ENCODE data around the gene GSTM5.
"Not testable (repeated sequence)": the region's sequence is repeated elsewhere in the genome, so short reads cannot be mapped to it uniquely, and the experiment has no call there.

Gene GSTM5

GRCh38 chr1:109697861-109698260 lies 14.2 kb upstream of the GSTM5 start:
- DNase-seq = not testable (repeated sequence)

- not testable (repeated sequence) for DNase-seq
Measured at GRCh38 chr1:109702940-109703339, 9.1 kb upstream of the GSTM5 start.

- DNase-seq = no peak
Measured at GRCh38 chr1:109704173-109704572, 7.9 kb upstream of the GSTM5 start.

- no peak for DNase-seq
Measured at GRCh38 chr1:109705411-109705810, 6.6 kb upstream of the GSTM5 start.

- not testable (repeated sequence) for DNase-seq
Measured at GRCh38 chr1:109708949-109709348, 3.1 kb upstream of the GSTM5 start.

- DNase-seq = not testable (repeated sequence)
Measured at GRCh38 chr1:109709822-109710221, 2.2 kb upstream of the GSTM5 start.

GRCh38 chr1:109712321-109712864 lies 342 bp downstream of the GSTM5 start:
- DNase-seq = no peak

- no peak for DNase-seq
Measured at GRCh38 chr1:109713636-109714035, 1.6 kb downstream of the GSTM5 start.

GRCh38 chr1:109714661-109715372 lies 2.8 kb downstream of the GSTM5 start:
- DNase-seq = no peak

- no peak for DNase-seq
Measured at GRCh38 chr1:109716121-109716520, 4.1 kb downstream of the GSTM5 start.

GRCh38 chr1:109716570-109717090 lies 4.6 kb downstream of the GSTM5 start:
- DNase-seq = no peak

GRCh38 chr1:109717729-109718128 lies 5.7 kb downstream of the GSTM5 start:
- DNase-seq = no peak

- DNase-seq = peak; percentile 7
Measured at GRCh38 chr1:109718495-109718894, 6.4 kb downstream of the GSTM5 start.

GRCh38 chr1:109719337-109719837 lies 7.3 kb downstream of the GSTM5 start:
- DNase-seq = no peak

GRCh38 chr1:109721042-109721441 lies 9.0 kb downstream of the GSTM5 start:
- DNase-seq = no peak

GRCh38 chr1:109721971-109722370 lies 9.9 kb downstream of the GSTM5 start:
- no peak for DNase-seq

GRCh38 chr1:109722908-109723691 lies 11.0 kb downstream of the GSTM5 start:
- DNase-seq = no peak

GRCh38 chr1:109724933-109725332 lies 12.9 kb downstream of the GSTM5 start:
- DNase-seq = no peak

- no peak for DNase-seq
Measured at GRCh38 chr1:109725510-109725909, 13.5 kb downstream of the GSTM5 start.

- no peak for DNase-seq
Measured at GRCh38 chr1:109726007-109726406, 14.0 kb downstream of the GSTM5 start.

GRCh38 chr1:109726728-109727373 lies 14.8 kb downstream of the GSTM5 start:
- DNase-seq = no peak

- DNase-seq = no peak
Measured at GRCh38 chr1:109728870-109729269, 16.8 kb downstream of the GSTM5 start.

- no peak for DNase-seq
Measured at GRCh38 chr1:109730666-109731065, 18.6 kb downstream of the GSTM5 start.
